ENCODE measurements around the gene RNF7.
"Not testable (repeated sequence)": the region's sequence is repeated elsewhere in the genome, so short reads cannot be mapped to it uniquely, and the experiment has no call there.

The RNF7 gene

GRCh38 chr3:141735770-141736465, 2.2 kb upstream of the RNF7 start:
- no peak for DNase-seq

- no peak for DNase-seq
Observed at GRCh38 chr3:141737093-141737492, 1.0 kb upstream of the RNF7 start.

- DNase-seq, result no peak
Observed at GRCh38 chr3:141737678-141738021, 448 bp upstream of the RNF7 start.

- peak in 4 of 51 donors; percentile 32 to 76 (median 45) for DNase-seq
Observed at GRCh38 chr3:141738891-141739363, 829 bp downstream of the RNF7 start.

- no peak for DNase-seq
Observed at GRCh38 chr3:141739731-141740130, 1.6 kb downstream of the RNF7 start.

GRCh38 chr3:141740349-141740748, 2.3 kb downstream of the RNF7 start:
- no peak for DNase-seq

- DNase-seq, result no peak
Observed at GRCh38 chr3:141743305-141743704, 5.2 kb downstream of the RNF7 start.

- DNase-seq, result peak in 21 of 51 donors; percentile 3 to 60 (median 18)
Observed at GRCh38 chr3:141746962-141747361, 8.9 kb downstream of the RNF7 start.

- no peak for DNase-seq
Observed at GRCh38 chr3:141753399-141753798, 15.3 kb downstream of the RNF7 start.

- DNase-seq, result no peak
Observed at GRCh38 chr3:141754032-141754431, 15.9 kb downstream of the RNF7 start.

GRCh38 chr3:141762552-141762951, 24.5 kb downstream of the RNF7 start:
- DNase-seq, result not testable (repeated sequence)

- DNase-seq, result no peak
Observed at GRCh38 chr3:141763088-141763750, 25.1 kb downstream of the RNF7 start, which contains the start of gene GRK7. GRK7 (plus strand) TSS chr3:141763408; CDS start chr3:141778285, 14,877 bp downstream.

- DNase-seq, result no peak
Observed at GRCh38 chr3:141764045-141764444, 25.9 kb downstream of the RNF7 start.

- no peak for DNase-seq
Observed at GRCh38 chr3:141764465-141764864, 26.4 kb downstream of the RNF7 start.

GRCh38 chr3:141764986-141765385, 26.9 kb downstream of the RNF7 start:
- no peak for DNase-seq

GRCh38 chr3:141767066-141767465, 29.0 kb downstream of the RNF7 start:
- no peak for DNase-seq

GRCh38 chr3:141769221-141769894, 31.3 kb downstream of the RNF7 start:
- DNase-seq, result peak in 1 of 51 donors; percentile 20

GRCh38 chr3:141773676-141774075, 35.6 kb downstream of the RNF7 start:
- DNase-seq, result no peak

GRCh38 chr3:141776376-141776775, 38.3 kb downstream of the RNF7 start:
- no peak for DNase-seq

- no peak for DNase-seq
Observed at GRCh38 chr3:141776885-141777284, 38.8 kb downstream of the RNF7 start.

GRCh38 chr3:141777957-141778813, 40.1 kb downstream of the RNF7 start:
- DNase-seq, result no peak

- DNase-seq, result no peak
Observed at GRCh38 chr3:141779667-141780066, 41.6 kb downstream of the RNF7 start.

All from hypothalamus (tissue), 51 donors.